Chondrocyte (in vitro differentiated cells): ENCODE measurements around the gene CENPA. TPM values are rescaled to one million over a fixed set of nuclear protein-coding genes. Genes with fewer than 3 reads are reported as not detected.

Experiments used
- DNase-seq: peaks from one replicate; pipeline ENCODE4 v3.0.0; 2021; ENCODE audit warnings: mixed read lengths, low spot score
- H3K27ac Mint-ChIP-seq: one replicate; pipeline ENCODE4 v1.8.0; 2021; ENCODE audit warnings: mild to moderate bottlenecking, moderate library complexity, mixed read lengths; ENCODE audit not compliant: unreplicated experiment
- H3K27me3 Mint-ChIP-seq: 2 replicates; pipeline ENCODE4 v1.8.0; 2021; ENCODE audit warnings: low read depth, mixed read lengths
- H3K36me3 Mint-ChIP-seq: 2 replicates; pipeline ENCODE4 v1.8.0; 2021; ENCODE audit warnings: low read depth, mixed read lengths
- H3K4me1 Mint-ChIP-seq: 2 replicates; pipeline ENCODE4 v1.8.0; 2021; ENCODE audit warnings: low read depth, mild to moderate bottlenecking, mixed read lengths
- H3K4me3 Mint-ChIP-seq: one replicate; pipeline ENCODE4 v1.8.0; 2021; ENCODE audit warnings: mild to moderate bottlenecking, moderate library complexity, mixed read lengths; ENCODE audit not compliant: unreplicated experiment
- H3K9me3 Mint-ChIP-seq: 2 replicates; pipeline ENCODE4 v1.8.0; 2021; ENCODE audit warnings: low read depth, mixed read lengths
- CTCF ChIP-seq: fragments of 200-600 bp; sonication (generic); IDR thresholded peaks from 2 replicates; pipeline ENCODE4 v1.5.0; 2021; ENCODE audit warnings: antibody characterized with exemption, mild to moderate bottlenecking, moderate library complexity
- total RNA-seq: library from RNA; stranded (reverse); gene quantifications from 3 replicates; pipeline ENCODE4 v1.2.1, GENCODE V29; 2021

Gene CENPA
- total RNA-seq, 1 donor from 2014 or later = 4.6 TPM

- no peaks in the 10 kb centered on the region for H3K4me1 Mint-ChIP-seq
- no peak overlapping the region for H3K4me3 Mint-ChIP-seq
- no peak overlapping the region for H3K27ac Mint-ChIP-seq
- no peak for TF ChIP-seq CTCF
- no peaks in the 10 kb centered on the region for H3K36me3 Mint-ChIP-seq
- H3K9me3 Mint-ChIP-seq = no peaks in the 10 kb centered on the region
- peak; percentile 68 for DNase-seq
- H3K27me3 Mint-ChIP-seq = peaks cover 4% of the 10 kb centered on the region
Observed at GRCh38 chr2:26740890-26741302, 45.0 kb upstream of the CENPA start.

- Mint-ChIP-seq H3K9me3 (no peaks in the 10 kb centered on the region), H3K27ac (no peak overlapping the region), H3K4me1 (no peaks in the 10 kb centered on the region), H3K4me3 (no peak overlapping the region), H3K36me3 (no peaks in the 10 kb centered on the region), H3K27me3 (peaks cover 2% of the 10 kb centered on the region)
- TF ChIP-seq CTCF = no peak
- no peak for DNase-seq
Observed at GRCh38 chr2:26742048-26742770, 43.6 kb upstream of the CENPA start.

GRCh38 chr2:26743852-26744251 is 42.0 kb upstream of the CENPA start:
- Mint-ChIP-seq H3K36me3 (no peaks in the 10 kb centered on the region), H3K4me3 (no peak overlapping the region), H3K4me1 (no peaks in the 10 kb centered on the region), H3K9me3 (no peaks in the 10 kb centered on the region), H3K27me3 (peaks cover 2% of the 10 kb centered on the region), H3K27ac (no peak overlapping the region)
- DNase-seq = no peak
- no peak for TF ChIP-seq CTCF

- Mint-ChIP-seq H3K9me3 (no peaks in the 10 kb centered on the region), H3K27me3 (no peaks in the 10 kb centered on the region), H3K27ac (no peak overlapping the region), H3K4me3 (no peak overlapping the region), H3K4me1 (no peaks in the 10 kb centered on the region), H3K36me3 (no peaks in the 10 kb centered on the region)
- DNase-seq = no peak
- TF ChIP-seq CTCF = no peak
Observed at GRCh38 chr2:26744953-26745352, 40.9 kb upstream of the CENPA start.

- Mint-ChIP-seq H3K27ac (no peak overlapping the region), H3K36me3 (no peaks in the 10 kb centered on the region), H3K9me3 (no peaks in the 10 kb centered on the region), H3K27me3 (no peaks in the 10 kb centered on the region), H3K4me1 (no peaks in the 10 kb centered on the region), H3K4me3 (no peak overlapping the region)
- TF ChIP-seq CTCF = peak; percentile 97
- DNase-seq = no peak
Observed at GRCh38 chr2:26745609-26746327, 40.1 kb upstream of the CENPA start.
